Upper lobe of left lung (tissue), 4 donors: ENCODE measurements around the gene VRK2.

Experiments used
- EP300 ChIP-seq, 4 donors: sonication (generic); formaldehyde crosslinking; IDR thresholded peaks; one replicate each; pipeline ENCODE4 v1.5.1; 2017; ENCODE audit warnings: antibody characterized with exemption in 4 of 4, control low read depth in 2 of 4
- POLR2A ChIP-seq, 4 donors: fragments of 450-650 bp; IDR thresholded peaks; one replicate each; pipeline ENCODE4 v1.5.1; 2016 to 2017; ENCODE audit warnings: antibody characterized with exemption in 4 of 4, mild to moderate bottlenecking in 2 of 4

GRCh38 chr2:58073008-58073407, 26.4 kb downstream of the VRK2 start:
- TF ChIP-seq EP300 (IDR thresholded peaks at IDR 0.05) (no peak), POLR2A (IDR thresholded peaks at IDR 0.05) (no peak)
